ENCODE data around the gene HSPG2. TPM values are rescaled to one million over a fixed set of nuclear protein-coding genes. Genes with fewer than 3 reads are reported as not detected.

Gene HSPG2
- total and polyA plus RNA-seq, 10 donors = 14.4 to 395 (median 151) TPM

GRCh38 chr1:21904704-21905520, 32.2 kb downstream of the HSPG2 start:
- no peak for DNase-seq
- TF ChIP-seq, protein P1, sequence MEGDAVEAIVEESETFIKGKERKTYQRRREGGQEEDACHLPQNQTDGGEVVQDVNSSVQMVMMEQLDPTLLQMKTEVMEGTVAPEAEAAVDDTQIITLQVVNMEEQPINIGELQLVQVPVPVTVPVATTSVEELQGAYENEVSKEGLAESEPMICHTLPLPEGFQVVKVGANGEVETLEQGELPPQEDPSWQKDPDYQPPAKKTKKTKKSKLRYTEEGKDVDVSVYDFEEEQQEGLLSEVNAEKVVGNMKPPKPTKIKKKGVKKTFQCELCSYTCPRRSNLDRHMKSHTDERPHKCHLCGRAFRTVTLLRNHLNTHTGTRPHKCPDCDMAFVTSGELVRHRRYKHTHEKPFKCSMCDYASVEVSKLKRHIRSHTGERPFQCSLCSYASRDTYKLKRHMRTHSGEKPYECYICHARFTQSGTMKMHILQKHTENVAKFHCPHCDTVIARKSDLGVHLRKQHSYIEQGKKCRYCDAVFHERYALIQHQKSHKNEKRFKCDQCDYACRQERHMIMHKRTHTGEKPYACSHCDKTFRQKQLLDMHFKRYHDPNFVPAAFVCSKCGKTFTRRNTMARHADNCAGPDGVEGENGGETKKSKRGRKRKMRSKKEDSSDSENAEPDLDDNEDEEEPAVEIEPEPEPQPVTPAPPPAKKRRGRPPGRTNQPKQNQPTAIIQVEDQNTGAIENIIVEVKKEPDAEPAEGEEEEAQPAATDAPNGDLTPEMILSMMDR (IDR thresholded peaks at IDR 0.05 in 8 of 11, conservative IDR thresholded peaks at IDR 0.05 in 3 of 11) = no peak
- TF ChIP-seq POLR2AphosphoS5 (IDR thresholded peaks at IDR 0.05) (no peak), POLR2A (IDR thresholded peaks at IDR 0.05) (no peak)
- Histone ChIP-seq H3K36me3 (no peaks in the 10 kb centered on the region), H3K9me3 (no peaks in the 10 kb centered on the region), H3K4me1 (peaks cover 28 to 100% (median 68%) of the 10 kb centered on the region in 6 donors), H3K4me3 (no peak overlapping the region), H3K27ac (peak overlapping the region in 7 of 8 donors; percentile 29 to 77 (median 70)), H3K27me3 (replicated peaks in 1 of 7) (no peaks in the 10 kb centered on the region)
- WGBS, 5 donors = 60 to 72% (median 66%) methylated on average over 21 to 22 of the region's 22 CpGs
- intact Hi-C loops (cut with DNase I; ENCODE audit: low total_unique reads) = no loop called here

DNA sequence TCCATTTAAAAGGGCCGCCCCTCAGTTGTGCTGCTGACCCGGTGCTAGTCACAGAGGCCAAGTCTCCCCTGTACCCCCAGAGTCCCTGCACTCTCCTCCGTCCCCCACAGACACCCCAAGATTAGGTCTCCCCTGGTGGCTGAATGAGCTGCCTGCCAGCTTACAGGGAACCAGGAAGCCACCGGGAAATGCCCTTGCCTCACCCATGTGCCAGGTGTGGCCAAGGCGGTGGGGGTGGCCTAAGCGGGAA, 32.7 kb downstream of the HSPG2 start:
- DNase-seq = no peak
- peak in 1 of 3 donors; percentile 9 for TF ChIP-seq POLR2AphosphoS5 (IDR thresholded peaks at IDR 0.05)
- TF ChIP-seq POLR2A (IDR thresholded peaks at IDR 0.05) = no peak
- 63 to 85% (median 77%) methylated on average over 5 to 6 of the region's 6 CpGs for WGBS, 5 donors
- intact Hi-C loops (cut with DNase I; ENCODE audit: low total_unique reads) = no loop called here
- no peaks in the 10 kb centered on the region for H3K9me3 ChIP-seq
- H3K27ac ChIP-seq = peak overlapping the region in 7 of 8 donors; percentile 8 to 77 (median 43)
- no peaks in the 10 kb centered on the region for H3K36me3 ChIP-seq
- H3K27me3 ChIP-seq (replicated peaks in 1 of 7) = no peaks in the 10 kb centered on the region
- H3K4me1 ChIP-seq = peaks cover 28 to 100% (median 68%) of the 10 kb centered on the region in 6 donors
- no peak overlapping the region for H3K4me3 ChIP-seq

- Histone ChIP-seq H3K9me3 (no peaks in the 10 kb centered on the region), H3K27ac (peak overlapping the region in 7 of 8 donors; percentile 22 to 77 (median 43)), H3K36me3 (no peaks in the 10 kb centered on the region), H3K4me1 (peaks cover 27 to 100% (median 68%) of the 10 kb centered on the region in 6 donors), H3K27me3 (replicated peaks in 1 of 7) (no peaks in the 10 kb centered on the region), H3K4me3 (no peak overlapping the region)
- 65 to 84% (median 67%) methylated on average over 22 to 26 of the region's 26 CpGs for WGBS, 5 donors
- peak; percentile 58 for DNase-seq
- TF ChIP-seq POLR2AphosphoS5 (IDR thresholded peaks at IDR 0.05) (no peak), POLR2A (IDR thresholded peaks at IDR 0.05) (no peak)
- TF ChIP-seq, protein P1 (IDR thresholded peaks at IDR 0.05 in 8 of 11, conservative IDR thresholded peaks at IDR 0.05 in 3 of 11) = no peak
- intact Hi-C loops (cut with DNase I; ENCODE audit: low total_unique reads) = no loop called here
These were observed 33.3 kb downstream of the HSPG2 start for GRCh38 chr1:21903638-21904453.

GRCh38 chr1:21902026-21903012, 34.8 kb downstream of the HSPG2 start:
- peaks cover 29 to 100% (median 73%) of the 10 kb centered on the region in 6 donors for H3K4me1 ChIP-seq
- intact Hi-C loops (cut with DNase I; ENCODE audit: low total_unique reads) = no loop called here
- peak; percentile 67 for DNase-seq
- H3K27ac ChIP-seq = peak overlapping the region in 5 of 8 donors; percentile 23 to 77 (median 60)
- no peaks in the 10 kb centered on the region for H3K27me3 ChIP-seq (replicated peaks in 1 of 7)
- no peaks in the 10 kb centered on the region for H3K9me3 ChIP-seq
- H3K36me3 ChIP-seq = no peaks in the 10 kb centered on the region
- WGBS, 5 donors = 39 to 55% (median 47%) methylated on average over 11 to 20 of the region's 20 CpGs
- TF ChIP-seq POLR2AphosphoS5 (IDR thresholded peaks at IDR 0.05) = peak in 2 of 3 donors; percentile 35 to 43
- TF ChIP-seq, protein P1 (IDR thresholded peaks at IDR 0.05 in 8 of 11, conservative IDR thresholded peaks at IDR 0.05 in 3 of 11) = no peak
- no peak overlapping the region for H3K4me3 ChIP-seq

All from spleen (tissue), 11 donors.